ENCODE results near the gene MKNK2. TPM values are rescaled to one million over a fixed set of nuclear protein-coding genes. Genes with fewer than 3 reads are reported as not detected.

MKNK2 gene
- polyA plus RNA-seq, 4 donors = 47.6 to 101 (median 88.9) TPM

DNA sequence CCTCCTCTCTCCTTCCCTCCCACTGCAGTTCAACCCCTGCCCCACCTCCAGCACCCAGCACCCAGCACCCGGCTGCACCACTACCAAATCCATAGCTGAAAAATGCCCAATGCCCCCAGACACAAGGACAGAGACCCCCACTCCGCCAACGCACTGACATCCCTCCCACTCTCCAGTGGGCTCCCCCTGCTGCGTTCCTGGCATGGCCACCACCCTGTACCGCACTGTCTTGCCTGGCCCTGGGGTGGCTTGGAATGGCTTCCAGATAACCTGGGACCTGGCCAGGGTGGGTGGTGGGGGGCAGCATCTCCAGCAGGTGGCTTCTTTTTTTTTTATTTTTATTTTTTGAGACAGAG, 5.8 kb upstream of the MKNK2 start:
- no peak overlapping the region for H3K4me3 ChIP-seq (ENCODE audit: low read depth in 1 of 3, low read length in 3 of 3)
- H3K27me3 ChIP-seq (ENCODE audit: control insufficient read depth in 3 of 3, insufficient read depth in 3 of 3, low read length in 3 of 3) = no peaks in the 10 kb centered on the region
- peaks cover 2 to 53% (median 7%) of the 10 kb centered on the region in 3 donors for H3K4me1 ChIP-seq (ENCODE audit: control insufficient read depth in 3 of 3, insufficient read depth in 2 of 3, low read depth in 1 of 3, low read length in 2 of 3)
- H3K9me3 ChIP-seq (ENCODE audit: control insufficient read depth in 2 of 2, insufficient read depth in 1 of 2, low read depth in 1 of 2, low read length in 1 of 2) = no peaks in the 10 kb centered on the region
- DNase-seq (no peak), FAIRE-seq (no peak)
- H3K27ac ChIP-seq (ENCODE audit: low read depth in 1 of 3, low read length in 2 of 3) = peak overlapping the region in 2 of 3 donors; percentile 59 to 87
- 45 to 66% (median 60%) methylated on average over 5 of the region's 5 CpGs for WGBS, 3 donors
- H3K36me3 ChIP-seq (ENCODE audit: control insufficient read depth in 3 of 3, insufficient read depth in 2 of 3, low read depth in 1 of 3, low read length in 3 of 3) = peaks cover 0 to 7% (median 0%) of the 10 kb centered on the region in 3 donors

DNA sequence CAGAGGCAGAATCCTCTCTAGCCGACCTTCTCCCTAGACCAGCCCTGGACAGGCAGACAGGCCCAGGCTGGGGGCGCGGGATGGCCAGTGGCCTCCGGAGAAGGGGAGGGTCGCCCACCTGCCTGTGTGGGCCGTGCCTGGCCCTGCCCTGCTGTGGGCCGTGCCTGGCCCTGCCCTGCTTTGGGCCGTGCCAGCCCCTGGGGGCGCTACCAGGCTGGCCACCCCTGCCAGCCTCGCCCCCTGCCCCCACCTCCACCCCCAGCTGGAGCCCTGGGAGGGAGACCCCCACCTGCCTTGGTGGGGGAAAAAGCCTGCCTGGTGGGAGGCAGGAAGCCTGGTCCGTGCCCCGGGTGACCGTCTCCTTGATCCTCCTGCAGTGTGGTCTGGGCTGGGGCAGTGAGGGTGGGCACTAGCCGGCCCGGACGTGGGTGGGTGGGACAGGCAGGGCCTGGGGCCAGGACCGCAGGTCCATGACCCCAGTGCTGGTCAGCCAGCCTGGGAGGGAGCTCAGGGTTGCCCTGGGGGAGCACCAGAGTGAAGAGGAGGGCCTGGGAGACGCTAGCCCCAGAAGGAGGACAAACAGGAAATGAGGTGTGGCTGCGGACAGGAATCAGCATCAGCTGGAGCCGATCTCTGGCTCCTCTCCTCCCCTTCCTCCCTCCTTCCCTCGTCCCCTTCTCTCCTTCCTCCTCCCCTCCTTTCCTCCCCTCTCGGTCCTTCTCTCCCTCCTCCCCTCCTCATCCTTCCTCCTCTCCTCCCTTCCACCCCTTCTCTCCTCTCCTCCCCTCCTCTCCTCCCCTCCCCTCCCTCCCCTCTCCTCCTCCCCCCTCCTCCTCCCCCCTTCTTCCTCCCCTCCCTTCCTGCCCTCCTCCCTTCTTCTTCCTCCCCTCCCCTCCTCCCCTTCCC, 5.1 kb upstream of the MKNK2 start:
- 26 to 36% (median 31%) methylated on average over 18 to 22 of the region's 22 CpGs for WGBS, 3 donors
- Histone ChIP-seq H3K9me3 (ENCODE audit: control insufficient read depth in 2 of 2, insufficient read depth in 1 of 2, low read depth in 1 of 2, low read length in 1 of 2) (no peaks in the 10 kb centered on the region), H3K4me1 (ENCODE audit: control insufficient read depth in 3 of 3, insufficient read depth in 2 of 3, low read depth in 1 of 3, low read length in 2 of 3) (peaks cover 5 to 57% (median 7%) of the 10 kb centered on the region in 3 donors), H3K4me3 (ENCODE audit: low read depth in 1 of 3, low read length in 3 of 3) (peak overlapping the region in 2 of 3 donors; percentile 0 to 26), H3K27ac (ENCODE audit: low read depth in 1 of 3, low read length in 2 of 3) (peak overlapping the region; percentile 52 to 77 (median 72)), H3K36me3 (ENCODE audit: control insufficient read depth in 3 of 3, insufficient read depth in 2 of 3, low read depth in 1 of 3, low read length in 3 of 3) (peaks cover 0 to 7% (median 0%) of the 10 kb centered on the region in 3 donors), H3K27me3 (ENCODE audit: control insufficient read depth in 3 of 3, insufficient read depth in 3 of 3, low read length in 3 of 3) (no peaks in the 10 kb centered on the region)
- DNase-seq (peak; percentile 55 to 57), FAIRE-seq (no peak)

DNA sequence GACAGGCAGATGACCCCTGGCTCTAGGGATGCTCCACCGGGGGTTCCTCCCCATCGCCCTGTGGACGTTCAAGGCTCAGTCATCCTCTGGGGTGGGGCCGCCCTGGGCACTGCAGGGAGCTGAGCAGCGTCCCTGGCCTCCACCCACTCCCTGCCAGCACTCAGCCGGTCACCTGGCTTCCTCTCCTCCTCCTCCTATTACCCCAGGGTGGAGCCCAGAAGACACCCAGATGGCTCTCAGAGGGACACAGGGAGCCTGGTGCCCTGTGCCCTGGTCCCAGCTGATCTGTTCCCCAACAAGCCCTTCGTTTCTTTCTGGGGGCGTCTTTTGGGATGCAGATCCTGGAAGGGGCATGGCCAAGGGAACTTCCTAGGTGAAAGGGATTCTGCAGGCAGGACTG, 3.7 kb upstream of the MKNK2 start:
- H3K27me3 ChIP-seq (ENCODE audit: control insufficient read depth in 3 of 3, insufficient read depth in 3 of 3, low read length in 3 of 3) = no peaks in the 10 kb centered on the region
- peak in 1 of 2 donors; percentile 55 for DNase-seq
- H3K4me3 ChIP-seq (ENCODE audit: low read depth in 1 of 3, low read length in 3 of 3) = no peak overlapping the region
- H3K9me3 ChIP-seq (ENCODE audit: control insufficient read depth in 2 of 2, insufficient read depth in 1 of 2, low read depth in 1 of 2, low read length in 1 of 2) = no peaks in the 10 kb centered on the region
- H3K4me1 ChIP-seq (ENCODE audit: control insufficient read depth in 3 of 3, insufficient read depth in 2 of 3, low read depth in 1 of 3, low read length in 2 of 3) = peaks cover 5 to 46% (median 5%) of the 10 kb centered on the region in 3 donors
- 29 to 66% (median 49%) methylated on average over 8 of the region's 8 CpGs for WGBS, 3 donors
- peak overlapping the region in 1 of 3 donors; percentile 65 for H3K27ac ChIP-seq (ENCODE audit: low read depth in 1 of 3, low read length in 2 of 3)
- H3K36me3 ChIP-seq (ENCODE audit: control insufficient read depth in 3 of 3, insufficient read depth in 2 of 3, low read depth in 1 of 3, low read length in 3 of 3) = peaks cover 0 to 7% (median 0%) of the 10 kb centered on the region in 3 donors
- FAIRE-seq = no peak

DNA sequence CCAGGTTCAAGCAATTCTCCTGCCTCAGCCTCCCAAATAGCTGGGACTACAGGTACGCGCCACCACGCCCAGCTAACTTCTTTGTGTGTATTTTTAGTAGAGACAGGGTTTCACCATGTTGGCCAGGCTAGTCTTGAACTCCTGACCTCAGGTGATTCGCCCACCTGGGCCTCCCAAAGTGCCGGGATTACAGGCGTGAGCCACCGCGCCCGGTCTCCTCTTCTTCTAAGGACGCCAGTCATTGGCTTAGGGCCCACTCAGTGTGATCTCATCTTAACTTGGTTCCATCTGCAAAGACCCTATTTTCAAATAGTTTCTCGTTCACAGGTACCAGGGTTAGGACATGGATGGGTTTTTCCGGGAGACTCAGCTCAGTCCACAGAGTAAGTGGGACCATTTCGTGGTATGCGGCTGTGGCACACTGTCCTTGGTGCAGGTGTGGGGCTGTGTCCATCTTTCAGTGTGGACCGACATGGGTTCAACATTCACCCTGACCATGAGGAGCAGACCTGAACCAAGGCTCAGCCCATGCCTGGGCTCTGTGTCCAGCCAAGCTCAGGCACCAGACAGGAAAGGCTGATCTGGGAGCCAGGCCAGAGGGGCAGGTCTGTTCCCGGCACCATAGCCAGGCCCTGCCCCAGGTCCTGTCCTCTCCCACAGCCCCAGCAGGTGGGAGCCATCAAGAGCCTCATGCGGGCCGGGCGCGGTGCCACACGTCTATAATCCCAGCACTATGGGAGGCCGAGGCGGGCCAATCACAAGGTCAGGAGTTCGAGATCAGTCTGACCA, 2.8 kb upstream of the MKNK2 start:
- FAIRE-seq = no peak
- H3K27ac ChIP-seq (ENCODE audit: low read depth in 1 of 3, low read length in 2 of 3) = peak overlapping the region in 1 of 3 donors; percentile 11
- peaks cover 5 to 46% (median 8%) of the 10 kb centered on the region in 3 donors for H3K4me1 ChIP-seq (ENCODE audit: control insufficient read depth in 3 of 3, insufficient read depth in 2 of 3, low read depth in 1 of 3, low read length in 2 of 3)
- H3K4me3 ChIP-seq (ENCODE audit: low read depth in 1 of 3, low read length in 3 of 3) = no peak overlapping the region
- 71 to 75% (median 73%) methylated on average over 23 to 24 of the region's 24 CpGs for WGBS, 3 donors
- no peaks in the 10 kb centered on the region for H3K9me3 ChIP-seq (ENCODE audit: control insufficient read depth in 2 of 2, insufficient read depth in 1 of 2, low read depth in 1 of 2, low read length in 1 of 2)
- H3K27me3 ChIP-seq (ENCODE audit: control insufficient read depth in 3 of 3, insufficient read depth in 3 of 3, low read length in 3 of 3) = no peaks in the 10 kb centered on the region
- no peak for DNase-seq
- peaks cover 0 to 12% (median 0%) of the 10 kb centered on the region in 3 donors for H3K36me3 ChIP-seq (ENCODE audit: control insufficient read depth in 3 of 3, insufficient read depth in 2 of 3, low read depth in 1 of 3, low read length in 3 of 3)

DNA sequence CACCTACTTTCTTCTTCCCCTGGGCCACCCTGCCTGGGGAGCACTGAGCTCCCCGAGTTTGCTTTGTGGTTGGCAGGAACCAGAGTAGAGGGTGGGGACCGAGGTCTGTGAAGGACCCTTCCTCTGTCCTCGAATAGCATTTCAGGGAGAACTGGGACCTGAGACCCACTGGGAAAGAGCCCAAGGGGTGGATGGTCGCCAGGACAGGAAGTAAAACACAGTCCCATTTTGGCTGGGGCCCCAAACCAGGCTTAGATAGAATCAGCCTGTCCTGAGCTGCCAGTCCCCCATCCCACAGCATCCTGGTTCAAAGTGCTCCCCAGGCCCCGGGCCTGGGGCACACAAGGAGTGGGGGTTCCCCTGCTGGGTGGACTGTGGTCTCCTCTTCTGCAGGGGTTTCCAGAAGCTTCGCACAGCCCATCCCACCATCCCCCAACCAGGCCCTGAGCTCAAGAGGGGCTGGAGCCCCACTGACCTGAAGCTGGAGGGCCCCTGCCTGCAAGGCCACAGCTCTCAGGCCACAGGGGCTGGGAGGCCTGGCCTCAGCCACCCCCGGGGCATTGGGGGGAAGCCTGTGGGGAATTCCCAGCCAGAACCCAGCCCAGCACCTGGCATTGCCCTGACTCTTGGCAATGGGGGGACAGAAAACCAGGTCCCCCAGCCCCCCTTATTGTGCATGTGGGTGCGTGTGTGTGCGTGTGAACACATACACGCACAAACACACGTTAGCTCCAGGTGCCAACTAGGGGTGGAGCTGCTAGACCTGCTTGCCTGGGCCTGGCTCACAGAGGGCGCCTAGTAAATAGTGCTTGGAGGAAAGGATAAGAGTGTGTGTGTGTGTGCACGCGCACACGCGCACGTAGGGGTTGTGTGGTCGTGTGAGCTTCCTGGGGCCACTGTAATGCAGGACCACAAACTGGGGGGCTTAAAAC, 995 bp upstream of the MKNK2 start:
- Histone ChIP-seq H3K27ac (ENCODE audit: low read depth in 1 of 3, low read length in 2 of 3) (peak overlapping the region; percentile 58 to 88 (median 69)), H3K36me3 (ENCODE audit: control insufficient read depth in 3 of 3, insufficient read depth in 2 of 3, low read depth in 1 of 3, low read length in 3 of 3) (peaks cover 0 to 29% (median 0%) of the 10 kb centered on the region in 3 donors), H3K4me1 (ENCODE audit: control insufficient read depth in 3 of 3, insufficient read depth in 2 of 3, low read depth in 1 of 3, low read length in 2 of 3) (peaks cover 6 to 54% (median 21%) of the 10 kb centered on the region in 3 donors), H3K4me3 (ENCODE audit: low read depth in 1 of 3, low read length in 3 of 3) (no peak overlapping the region), H3K9me3 (ENCODE audit: control insufficient read depth in 2 of 2, insufficient read depth in 1 of 2, low read depth in 1 of 2, low read length in 1 of 2) (no peaks in the 10 kb centered on the region), H3K27me3 (ENCODE audit: control insufficient read depth in 3 of 3, insufficient read depth in 3 of 3, low read length in 3 of 3) (no peaks in the 10 kb centered on the region)
- FAIRE-seq (no peak), DNase-seq (peak in 1 of 2 donors; percentile 56)
- 18 to 37% (median 22%) methylated on average over 18 of the region's 18 CpGs for WGBS, 3 donors

DNA sequence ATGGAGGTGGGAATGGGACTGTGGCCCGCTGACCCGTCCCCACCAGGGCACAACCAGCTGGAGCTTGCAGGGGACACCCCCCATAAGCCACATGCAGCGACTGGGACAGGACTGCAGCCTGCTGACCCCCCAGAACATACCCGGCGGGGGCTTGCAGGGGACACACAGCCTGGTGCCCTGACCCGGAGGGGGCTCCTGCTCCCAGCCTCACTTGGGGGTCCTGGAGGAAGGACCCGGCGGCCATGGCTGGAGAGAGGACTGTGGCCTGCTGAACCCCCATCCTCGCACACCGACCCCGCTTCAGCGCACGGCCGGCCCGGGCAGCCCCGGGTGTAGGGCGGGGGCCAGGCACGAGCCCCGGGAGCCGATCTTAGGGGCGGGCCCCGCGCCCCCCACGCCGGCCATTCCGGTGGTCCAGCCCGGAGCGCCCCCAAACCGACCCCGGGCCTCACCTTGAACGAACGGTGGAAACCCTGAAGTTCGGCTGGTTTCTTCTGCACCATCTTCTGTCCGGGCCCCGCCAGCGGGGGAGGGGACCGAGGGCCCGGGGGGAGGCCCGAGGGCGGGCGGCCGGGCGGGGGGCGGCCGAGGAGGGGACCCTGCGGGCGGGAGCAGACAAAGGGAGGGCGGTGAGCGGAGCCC, 574 bp downstream of the MKNK2 start:
- Histone ChIP-seq H3K4me3 (ENCODE audit: low read depth in 1 of 3, low read length in 3 of 3) (peak overlapping the region; percentile 93 to 99 (median 94)), H3K9me3 (ENCODE audit: control insufficient read depth in 2 of 2, insufficient read depth in 1 of 2, low read depth in 1 of 2, low read length in 1 of 2) (no peaks in the 10 kb centered on the region), H3K27ac (ENCODE audit: low read depth in 1 of 3, low read length in 2 of 3) (peak overlapping the region; percentile 88 to 93 (median 92)), H3K4me1 (ENCODE audit: control insufficient read depth in 3 of 3, insufficient read depth in 2 of 3, low read depth in 1 of 3, low read length in 2 of 3) (peaks cover 8 to 43% (median 18%) of the 10 kb centered on the region in 3 donors), H3K36me3 (ENCODE audit: control insufficient read depth in 3 of 3, insufficient read depth in 2 of 3, low read depth in 1 of 3, low read length in 3 of 3) (peaks cover 0 to 45% (median 4%) of the 10 kb centered on the region in 3 donors), H3K27me3 (ENCODE audit: control insufficient read depth in 3 of 3, insufficient read depth in 3 of 3, low read length in 3 of 3) (no peaks in the 10 kb centered on the region)
- no peak for FAIRE-seq
- DNase-seq = no peak
- WGBS, 3 donors = 0 to 1% (median 1%) methylated on average over 32 to 49 of the region's 49 CpGs

DNA sequence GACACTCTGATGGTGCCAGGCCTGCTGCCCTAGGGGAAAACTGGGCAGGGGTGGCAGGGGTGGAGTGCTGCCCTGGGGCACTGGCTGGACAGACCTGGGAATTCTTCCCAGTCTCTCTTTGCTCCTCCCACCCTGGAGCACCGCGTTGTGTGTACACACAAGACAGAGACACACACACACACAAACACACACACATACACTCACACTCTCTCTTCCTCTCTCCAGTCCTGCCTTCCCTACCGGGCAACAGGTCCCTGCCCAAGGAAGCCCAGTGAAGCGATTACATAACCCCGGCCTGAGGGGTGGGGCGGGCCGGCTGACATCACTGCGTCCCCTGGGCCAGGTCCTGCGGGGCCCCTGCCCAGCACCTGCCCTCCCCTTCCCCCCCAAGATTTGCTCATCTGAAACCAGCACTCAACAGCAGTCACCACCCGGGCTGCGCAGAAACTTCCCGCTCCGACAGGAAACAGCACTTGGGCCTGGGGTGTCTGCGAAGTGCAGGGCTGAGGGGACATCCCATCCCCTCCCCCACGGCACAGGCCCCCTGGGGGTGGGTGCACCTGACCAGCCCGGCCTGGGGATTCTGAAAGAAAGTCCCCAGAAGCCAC, 1.2 kb downstream of the MKNK2 start:
- Histone ChIP-seq H3K27me3 (ENCODE audit: control insufficient read depth in 3 of 3, insufficient read depth in 3 of 3, low read length in 3 of 3) (no peaks in the 10 kb centered on the region), H3K4me1 (ENCODE audit: control insufficient read depth in 3 of 3, insufficient read depth in 2 of 3, low read depth in 1 of 3, low read length in 2 of 3) (peaks cover 8 to 41% (median 18%) of the 10 kb centered on the region in 3 donors)

More for the DNA sequence above, 1.2 kb downstream of the MKNK2 start:
- Histone ChIP-seq H3K36me3 (ENCODE audit: control insufficient read depth in 3 of 3, insufficient read depth in 2 of 3, low read depth in 1 of 3, low read length in 3 of 3) (peaks cover 0 to 49% (median 6%) of the 10 kb centered on the region in 3 donors), H3K9me3 (ENCODE audit: control insufficient read depth in 2 of 2, insufficient read depth in 1 of 2, low read depth in 1 of 2, low read length in 1 of 2) (no peaks in the 10 kb centered on the region), H3K4me3 (ENCODE audit: low read depth in 1 of 3, low read length in 3 of 3) (peak overlapping the region; percentile 93 to 99 (median 94)), H3K27ac (ENCODE audit: low read depth in 1 of 3, low read length in 2 of 3) (peak overlapping the region; percentile 88 to 93 (median 92))
- FAIRE-seq (no peak), DNase-seq (peak; percentile 84 to 89)
- WGBS, 3 donors = 0 to 1% (median 0%) methylated on average over 15 to 16 of the region's 16 CpGs

All from small intestine (tissue), 7 donors.